PFSK-1 (cell line): ENCODE data around the gene BACE2.

Experiments
- FOXP2 ChIP-seq: optimal IDR thresholded peaks from 2 replicates; pipeline ENCODE3; 2011; ENCODE audit warnings: borderline replicate concordance, control low read depth, inconsistent platforms; ENCODE audit not compliant: insufficient read depth; ENCODE audit errors: extremely low read length, extremely low read depth
- POLR2AphosphoS5 ChIP-seq: IDR thresholded peaks from 2 replicates; pipeline ENCODE4 v1.6.1; 2012; ENCODE audit warnings: low read depth, mild to moderate bottlenecking, control low read depth, low read length, moderate library complexity
- REST ChIP-seq, 2 experiments: IDR thresholded peaks; 2 replicates each; pipeline versions ENCODE4 v1.6.1 to v1.8.0; 2011 to 2012; ENCODE audit warnings: low read depth in 2 of 2, low read length in 2 of 2, control low read depth in 1 of 2, inconsistent platforms in 1 of 2, mild to moderate bottlenecking in 1 of 2, moderate library complexity in 1 of 2; ENCODE audit not compliant: insufficient read depth in 1 of 2
- SIN3A ChIP-seq: IDR thresholded peaks from 2 replicates; pipeline ENCODE4 v1.6.1; 2012; ENCODE audit warnings: mild to moderate bottlenecking, low read length, moderate library complexity, borderline replicate concordance; ENCODE audit not compliant: insufficient read depth
- TAF1 ChIP-seq: IDR thresholded peaks from 2 replicates; pipeline ENCODE4 v1.6.1; 2012; ENCODE audit warnings: low read length, control low read depth, borderline replicate concordance; ENCODE audit not compliant: insufficient read depth

The BACE2 gene

GRCh38 chr21:41269535-41269934 is 101.6 kb downstream of the BACE2 start:
- TF ChIP-seq POLR2AphosphoS5 (no peak), SIN3A (no peak), REST (IDR thresholded peaks at IDR 0.05; ENCODE audit: insufficient read depth in 1 of 2, low read depth in 2 of 2, low read length in 2 of 2) (no peak), FOXP2 (no peak), TAF1 (no peak)

GRCh38 chr21:41277196-41277595 is 109.2 kb downstream of the BACE2 start:
- no peak for TF ChIP-seq REST (IDR thresholded peaks at IDR 0.05; ENCODE audit: insufficient read depth in 1 of 2, low read depth in 2 of 2, low read length in 2 of 2)
- TF ChIP-seq POLR2AphosphoS5: no peak

GRCh38 chr21:41277846-41278245 is 109.9 kb downstream of the BACE2 start:
- TF ChIP-seq FOXP2: no peak
- no peak for TF ChIP-seq REST (IDR thresholded peaks at IDR 0.05; ENCODE audit: insufficient read depth in 1 of 2, low read depth in 2 of 2, low read length in 2 of 2)
- no peak for TF ChIP-seq TAF1
- no peak for TF ChIP-seq POLR2AphosphoS5
- TF ChIP-seq SIN3A: no peak

- TF ChIP-seq TAF1 (no peak), POLR2AphosphoS5 (no peak), FOXP2 (no peak), REST (IDR thresholded peaks at IDR 0.05; ENCODE audit: insufficient read depth in 1 of 2, low read depth in 2 of 2, low read length in 2 of 2) (no peak), SIN3A (no peak)
Observed at GRCh38 chr21:41280115-41280919, 112.4 kb downstream of the BACE2 start.

- no peak for TF ChIP-seq POLR2AphosphoS5
- TF ChIP-seq TAF1: no peak
- TF ChIP-seq FOXP2: no peak
- no peak for TF ChIP-seq SIN3A
- no peak for TF ChIP-seq REST (IDR thresholded peaks at IDR 0.05; ENCODE audit: insufficient read depth in 1 of 2, low read depth in 2 of 2, low read length in 2 of 2)
Observed at GRCh38 chr21:41282412-41282811, 114.5 kb downstream of the BACE2 start.
